Testis (tissue), 3 donors: Measurements from ENCODE around the gene RNF187. TPM values are rescaled to one million over a fixed set of nuclear protein-coding genes. Genes with fewer than 3 reads are reported as not detected.

Experiments
- DNase-seq: peaks from one replicate; pipeline ENCODE4 v3.0.0-alpha.2; 2019
- H3K27ac ChIP-seq, 2 donors: fragments of 200-600 bp; sonication (generic); one replicate each; pipeline ENCODE4 v1.5.1; 2019
- H3K27me3 ChIP-seq: fragments of 200-600 bp; sonication (generic); one replicate; pipeline ENCODE4 v1.5.1; 2019
- H3K36me3 ChIP-seq: fragments of 200-600 bp; sonication (generic); one replicate; pipeline ENCODE4 v1.5.1; 2017; ENCODE audit warnings: low read depth; ENCODE audit errors: missing control alignments
- H3K4me1 ChIP-seq: fragments of 200-600 bp; sonication (generic); one replicate; pipeline ENCODE4 v1.5.1; 2019
- H3K4me3 ChIP-seq, 2 donors: fragments of 200-600 bp; sonication (generic); one replicate each; pipeline ENCODE4 v1.5.1; 2017 to 2019
- H3K9me3 ChIP-seq: fragments of 200-600 bp; sonication (generic); one replicate; pipeline ENCODE4 v1.5.1; 2017
- POLR2A ChIP-seq: fragments of 450-650 bp; IDR thresholded peaks from one replicate; pipeline ENCODE4 v1.6.1; 2017; ENCODE audit warnings: antibody characterized with exemption, mild to moderate bottlenecking, moderate library complexity
- WGBS, 2 donors: methylation state at CpG; one replicate each; pipeline ENCODE4 v1.1.5; 2018; 5-methylcytosine and 5-hydroxymethylcytosine counted together
- intact Hi-C: fragments of 100-400 bp; cut with DNase I; formaldehyde crosslinking; loops from one replicate; pipeline ENCODE4 v1.15.1; 2023; ENCODE audit warnings: low total_unique reads
- polyA plus RNA-seq: library from polyadenylated mRNA; stranded (reverse); fragments of 350-450 nt; fragmentation: Illumina TruSeq; extraction: RNeasy Lipid Tissue Mini Kit (QIAGEN cat#74804); gene quantifications from one replicate; pipeline ENCODE4 v1.2.3, GENCODE V29; 2014; ENCODE audit warnings: low read depth, low replicate concordance; ENCODE audit not compliant: insufficient read depth
- total RNA-seq, 2 donors: library from RNA; depleted of rRNA; stranded (reverse); fragments of >200 nt; gene quantifications; one replicate each; pipeline ENCODE4 v1.2.3, GENCODE V29; 2016
- TF ChIP-seq, protein P1 (sequence below), 3 experiments: fragments of 450-650 bp in 2 of 3; fragments of 200-600 bp in 1 of 3; sonication (generic) in 1 of 3; IDR thresholded peaks; one replicate each; pipeline ENCODE4 v1.5.1; 2016 to 2019; ENCODE audit warnings: antibody characterized with exemption in 3 of 3, mild to moderate bottlenecking in 2 of 3, moderate library complexity in 1 of 3

RNF187 gene
- total and polyA plus RNA-seq, 3 donors from 2014 or later = 49.3 to 109 (median 86.8) TPM

DNA sequence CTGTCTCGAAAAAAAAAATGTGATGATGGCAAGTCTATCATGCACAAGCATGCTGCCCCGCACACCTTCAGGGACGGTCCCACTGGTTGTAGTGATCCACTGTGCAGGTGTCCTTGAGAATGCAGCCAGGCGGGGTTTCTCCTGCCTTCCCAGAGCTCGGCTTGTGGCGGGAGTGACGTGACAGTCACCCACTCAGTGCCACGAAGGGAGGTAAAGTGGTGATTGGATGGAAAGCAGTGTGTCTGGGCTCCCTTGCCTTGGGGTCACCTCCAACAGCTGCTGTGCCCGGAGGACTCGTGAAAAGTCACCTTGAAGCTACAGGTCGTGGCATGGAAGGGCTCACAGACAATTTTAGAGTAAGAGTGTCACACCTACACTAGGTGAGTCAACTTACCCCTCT is 37.0 kb upstream of the RNF187 start:
- TF ChIP-seq, protein P1, sequence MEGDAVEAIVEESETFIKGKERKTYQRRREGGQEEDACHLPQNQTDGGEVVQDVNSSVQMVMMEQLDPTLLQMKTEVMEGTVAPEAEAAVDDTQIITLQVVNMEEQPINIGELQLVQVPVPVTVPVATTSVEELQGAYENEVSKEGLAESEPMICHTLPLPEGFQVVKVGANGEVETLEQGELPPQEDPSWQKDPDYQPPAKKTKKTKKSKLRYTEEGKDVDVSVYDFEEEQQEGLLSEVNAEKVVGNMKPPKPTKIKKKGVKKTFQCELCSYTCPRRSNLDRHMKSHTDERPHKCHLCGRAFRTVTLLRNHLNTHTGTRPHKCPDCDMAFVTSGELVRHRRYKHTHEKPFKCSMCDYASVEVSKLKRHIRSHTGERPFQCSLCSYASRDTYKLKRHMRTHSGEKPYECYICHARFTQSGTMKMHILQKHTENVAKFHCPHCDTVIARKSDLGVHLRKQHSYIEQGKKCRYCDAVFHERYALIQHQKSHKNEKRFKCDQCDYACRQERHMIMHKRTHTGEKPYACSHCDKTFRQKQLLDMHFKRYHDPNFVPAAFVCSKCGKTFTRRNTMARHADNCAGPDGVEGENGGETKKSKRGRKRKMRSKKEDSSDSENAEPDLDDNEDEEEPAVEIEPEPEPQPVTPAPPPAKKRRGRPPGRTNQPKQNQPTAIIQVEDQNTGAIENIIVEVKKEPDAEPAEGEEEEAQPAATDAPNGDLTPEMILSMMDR (IDR thresholded peaks at IDR 0.05) = no peak
- TF ChIP-seq POLR2A = no peak
- Histone ChIP-seq H3K36me3 (no peaks in the 10 kb centered on the region), H3K4me1 (peaks cover 5% of the 10 kb centered on the region), H3K27me3 (no peaks in the 10 kb centered on the region), H3K27ac (no peak overlapping the region), H3K9me3 (no peaks in the 10 kb centered on the region), H3K4me3 (no peak overlapping the region)
- intact Hi-C loops = no loop called here
- WGBS, 2 donors = 84 to 85% methylated on average over 11 of the region's 11 CpGs
- no peak for DNase-seq

DNA sequence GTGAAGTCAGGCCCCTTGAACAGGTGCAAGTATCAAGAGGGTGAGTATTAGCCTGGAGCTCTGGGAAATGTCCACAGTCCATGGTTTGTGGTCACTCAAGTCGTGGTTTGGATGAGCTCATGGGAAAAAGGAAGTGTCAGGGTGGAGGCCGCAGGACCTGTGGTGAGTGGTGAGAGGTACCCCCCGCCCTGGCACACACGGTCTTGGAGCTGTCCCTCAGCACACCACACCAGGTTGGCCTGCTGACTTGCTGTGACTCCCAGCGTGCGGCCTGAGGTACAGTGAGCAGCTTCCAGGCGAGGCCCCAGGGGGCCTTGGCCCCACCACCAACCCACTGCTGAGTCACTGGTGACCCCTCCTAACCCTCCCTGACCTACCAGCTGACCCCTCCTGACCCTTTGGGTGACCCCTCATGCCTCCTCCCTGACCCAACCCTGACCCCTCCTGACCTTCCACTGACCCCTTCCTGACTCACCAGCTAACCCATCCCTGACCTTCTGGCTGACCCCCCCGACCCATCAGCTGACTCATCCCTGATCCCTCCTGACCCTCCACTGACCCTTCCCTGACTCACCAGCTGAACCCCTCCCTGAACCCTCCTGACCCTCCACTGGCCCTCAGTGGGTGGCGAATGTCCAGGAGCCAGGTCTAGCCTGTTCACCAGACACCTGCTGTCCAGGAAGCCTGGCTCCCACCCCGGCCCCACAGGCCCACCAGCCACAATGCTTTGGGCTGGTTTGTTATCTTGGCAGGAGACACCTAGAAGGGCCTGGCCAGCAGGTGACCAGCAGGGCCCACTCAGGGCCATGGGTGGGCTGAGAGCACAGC is 34.8 kb upstream of the RNF187 start:
- DNase-seq = no peak
- Histone ChIP-seq H3K4me3 (no peak overlapping the region), H3K27me3 (no peaks in the 10 kb centered on the region), H3K36me3 (no peaks in the 10 kb centered on the region), H3K4me1 (peaks cover 7% of the 10 kb centered on the region), H3K9me3 (no peaks in the 10 kb centered on the region), H3K27ac (no peak overlapping the region)
- TF ChIP-seq, protein P1 (IDR thresholded peaks at IDR 0.05) = no peak
- TF ChIP-seq POLR2A = no peak
- WGBS, 2 donors = 88 to 89% methylated on average over 10 of the region's 10 CpGs
- intact Hi-C loops = no loop called here

DNA sequence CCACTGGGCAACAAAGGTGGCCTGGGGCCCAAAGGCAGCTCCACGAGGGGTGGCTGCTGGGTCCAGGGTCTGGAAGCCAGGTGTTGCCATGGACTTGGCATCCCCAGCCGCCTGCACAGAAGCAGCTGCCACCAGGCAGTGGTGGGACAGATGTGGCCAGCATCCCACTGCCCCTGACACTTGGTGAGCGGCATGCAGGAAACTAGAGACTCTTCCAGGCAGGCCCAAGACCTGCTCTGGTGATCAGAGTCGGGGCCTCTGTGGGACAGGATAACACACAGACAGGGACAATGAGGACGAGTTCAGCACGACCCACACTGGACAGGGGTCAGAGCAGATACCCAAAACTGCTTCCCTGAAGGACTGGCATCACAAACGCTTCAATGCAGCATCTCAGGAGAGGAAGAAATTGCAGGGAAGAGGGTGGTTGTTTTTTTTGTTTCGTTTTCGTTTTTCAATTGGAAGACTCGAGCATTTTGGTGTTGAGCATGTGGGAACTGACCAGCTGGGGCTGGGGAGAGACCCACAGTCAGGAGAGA is 34.1 kb upstream of the RNF187 start:
- TF ChIP-seq, protein P1 (IDR thresholded peaks at IDR 0.05) = no peak
- no peak for TF ChIP-seq POLR2A
- no peaks in the 10 kb centered on the region for H3K9me3 ChIP-seq
- H3K4me3 ChIP-seq = no peak overlapping the region
- H3K27me3 ChIP-seq = no peaks in the 10 kb centered on the region
- intact Hi-C loops = no loop called here
- no peak for DNase-seq
- WGBS, 2 donors = 87 to 92% methylated on average over 9 to 10 of the region's 10 CpGs
- H3K36me3 ChIP-seq = no peaks in the 10 kb centered on the region
- peaks cover 7% of the 10 kb centered on the region for H3K4me1 ChIP-seq
- H3K27ac ChIP-seq = no peak overlapping the region

DNA sequence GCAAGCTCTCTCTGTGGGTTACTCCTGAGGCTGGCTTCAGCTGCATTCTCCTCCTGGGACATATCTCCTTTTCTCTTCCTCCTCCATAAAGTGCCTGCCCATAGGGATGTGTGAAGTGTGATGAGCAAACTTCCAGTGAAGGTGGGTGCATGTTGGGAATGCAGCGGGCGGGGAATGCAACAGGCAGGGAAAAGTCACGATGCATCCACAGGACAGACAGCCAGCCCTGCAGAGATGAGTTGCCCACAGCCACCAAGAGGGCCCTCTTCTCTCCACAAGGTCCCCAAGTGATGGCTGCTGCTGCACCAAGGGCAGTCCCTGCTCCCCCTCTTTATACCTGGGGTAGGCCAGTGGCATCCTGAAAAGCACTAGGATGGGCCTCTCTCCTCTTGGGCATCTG is 33.6 kb upstream of the RNF187 start:
- peaks cover 7% of the 10 kb centered on the region for H3K4me1 ChIP-seq
- no peaks in the 10 kb centered on the region for H3K9me3 ChIP-seq
- H3K36me3 ChIP-seq = no peaks in the 10 kb centered on the region
- no peak for DNase-seq
- no peak overlapping the region for H3K4me3 ChIP-seq
- no peaks in the 10 kb centered on the region for H3K27me3 ChIP-seq
- no peak overlapping the region for H3K27ac ChIP-seq
- intact Hi-C loops = no loop called here
- WGBS, 2 donors = 92 to 95% methylated on average over 3 of the region's 3 CpGs
- TF ChIP-seq, protein P1 (IDR thresholded peaks at IDR 0.05) = no peak
- no peak for TF ChIP-seq POLR2A
